ENCODE results near the gene MDM4.

- TF ChIP-seq, protein P1, sequence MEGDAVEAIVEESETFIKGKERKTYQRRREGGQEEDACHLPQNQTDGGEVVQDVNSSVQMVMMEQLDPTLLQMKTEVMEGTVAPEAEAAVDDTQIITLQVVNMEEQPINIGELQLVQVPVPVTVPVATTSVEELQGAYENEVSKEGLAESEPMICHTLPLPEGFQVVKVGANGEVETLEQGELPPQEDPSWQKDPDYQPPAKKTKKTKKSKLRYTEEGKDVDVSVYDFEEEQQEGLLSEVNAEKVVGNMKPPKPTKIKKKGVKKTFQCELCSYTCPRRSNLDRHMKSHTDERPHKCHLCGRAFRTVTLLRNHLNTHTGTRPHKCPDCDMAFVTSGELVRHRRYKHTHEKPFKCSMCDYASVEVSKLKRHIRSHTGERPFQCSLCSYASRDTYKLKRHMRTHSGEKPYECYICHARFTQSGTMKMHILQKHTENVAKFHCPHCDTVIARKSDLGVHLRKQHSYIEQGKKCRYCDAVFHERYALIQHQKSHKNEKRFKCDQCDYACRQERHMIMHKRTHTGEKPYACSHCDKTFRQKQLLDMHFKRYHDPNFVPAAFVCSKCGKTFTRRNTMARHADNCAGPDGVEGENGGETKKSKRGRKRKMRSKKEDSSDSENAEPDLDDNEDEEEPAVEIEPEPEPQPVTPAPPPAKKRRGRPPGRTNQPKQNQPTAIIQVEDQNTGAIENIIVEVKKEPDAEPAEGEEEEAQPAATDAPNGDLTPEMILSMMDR (IDR thresholded peaks at IDR 0.05) = no peak
- TF ChIP-seq EP300 (IDR thresholded peaks at IDR 0.05; ENCODE audit: low read depth) (no peak), POLR2AphosphoS5 (IDR thresholded peaks at IDR 0.05) (no peak)
Measured at GRCh38 chr1:204469304-204469703, 46.9 kb upstream of the MDM4 start.

All from transverse colon (tissue), 4 donors.